ENCODE measurements around the gene CRTC1. TPM values are rescaled to one million over a fixed set of nuclear protein-coding genes. Genes with fewer than 3 reads are reported as not detected.

CRTC1 gene
- total RNA-seq, 1 donor from 2014 or later, result 8.8 TPM

GRCh38 chr19:18773682-18774081 lies 90.2 kb downstream of the CRTC1 start:
- DNase-seq (ENCODE audit: low spot score), result no peak
- intact Hi-C loops (cut with DNase I), result no loop called here

DNA sequence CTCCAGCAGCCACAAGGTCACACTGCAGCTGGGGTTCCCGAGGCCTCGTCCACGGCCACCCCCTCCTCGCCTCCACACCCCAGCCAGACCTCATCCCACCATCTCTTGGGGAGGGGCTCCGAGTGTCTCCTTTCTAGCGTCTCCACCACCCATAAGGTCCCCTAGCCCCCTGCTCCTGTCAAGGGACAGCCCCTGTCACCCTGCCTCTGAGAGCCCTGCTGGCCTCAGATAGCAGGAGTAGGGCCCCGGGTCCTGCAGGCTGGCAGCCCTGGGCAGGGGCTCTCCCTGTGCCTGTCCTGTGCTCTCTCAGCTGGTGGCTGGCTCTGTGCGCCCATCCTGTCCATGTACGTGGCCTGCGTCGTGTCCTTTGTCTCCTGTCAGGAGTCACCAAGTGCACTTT lies 90.6 kb downstream of the CRTC1 start:
- DNase-seq (ENCODE audit: low spot score), result no peak
- intact Hi-C loops (cut with DNase I), result no loop called here

- intact Hi-C loops (cut with DNase I), result no loop called here
- no peak for DNase-seq (ENCODE audit: low spot score)
Observed at GRCh38 chr19:18774782-18775444, 91.4 kb downstream of the CRTC1 start.

DNA sequence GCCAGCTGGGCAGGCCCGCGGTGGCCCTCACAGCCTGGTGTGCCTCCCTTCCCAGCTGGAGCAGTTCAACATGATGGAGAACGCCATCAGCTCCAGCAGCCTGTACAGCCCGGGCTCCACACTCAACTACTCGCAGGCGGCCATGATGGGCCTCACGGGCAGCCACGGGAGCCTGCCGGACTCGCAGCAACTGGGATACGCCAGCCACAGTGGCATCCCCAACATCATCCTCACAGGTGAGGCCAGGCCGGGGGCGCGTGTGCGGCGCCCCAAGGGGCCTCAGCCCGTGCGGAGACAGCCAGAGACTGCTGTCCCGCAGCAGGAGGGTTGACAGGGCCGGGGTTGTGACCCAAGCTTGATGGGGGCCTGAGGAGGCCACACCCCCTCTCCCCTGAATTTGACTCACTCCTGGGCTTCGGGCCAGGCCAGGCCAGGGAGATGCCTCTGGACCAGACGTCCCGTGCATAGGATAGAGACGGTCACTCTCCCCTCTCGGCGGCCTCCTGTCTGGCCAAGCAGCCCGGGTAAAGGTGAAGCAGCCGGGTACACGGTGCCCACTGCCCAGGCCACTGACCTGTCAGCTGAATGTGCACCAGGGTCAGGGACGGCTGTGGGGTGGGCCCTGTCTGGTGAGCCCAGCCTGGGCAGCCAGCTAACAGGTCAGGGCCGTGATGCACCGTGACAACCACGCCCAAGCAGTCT lies 92.3 kb downstream of the CRTC1 start:
- intact Hi-C loops (cut with DNase I), result no loop called here
- DNase-seq (ENCODE audit: low spot score), result no peak

- intact Hi-C loops (cut with DNase I), result no loop called here
- DNase-seq (ENCODE audit: low spot score), result no peak
Observed at GRCh38 chr19:18776288-18776594, 92.8 kb downstream of the CRTC1 start.

DNA sequence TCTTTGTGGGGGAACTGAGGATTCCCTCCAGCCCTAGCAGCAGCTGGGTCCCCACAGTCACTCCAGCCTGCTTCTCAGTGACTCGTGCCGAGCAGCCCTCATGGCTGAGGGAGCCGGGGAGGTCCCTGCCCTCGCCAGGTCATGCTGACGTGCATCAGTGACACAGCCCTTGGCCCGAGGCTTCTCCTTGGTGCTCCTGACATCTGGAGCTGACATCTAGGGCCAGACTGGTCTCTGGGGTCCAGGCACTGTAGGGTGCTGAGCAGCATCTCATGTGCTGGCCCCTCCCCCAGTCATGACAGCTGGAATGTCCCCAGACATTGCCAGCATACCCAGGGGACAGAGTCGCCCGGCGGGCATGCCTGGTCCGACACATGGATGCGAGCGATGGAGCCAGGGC lies 93.3 kb downstream of the CRTC1 start:
- no peak for DNase-seq (ENCODE audit: low spot score)

DNA sequence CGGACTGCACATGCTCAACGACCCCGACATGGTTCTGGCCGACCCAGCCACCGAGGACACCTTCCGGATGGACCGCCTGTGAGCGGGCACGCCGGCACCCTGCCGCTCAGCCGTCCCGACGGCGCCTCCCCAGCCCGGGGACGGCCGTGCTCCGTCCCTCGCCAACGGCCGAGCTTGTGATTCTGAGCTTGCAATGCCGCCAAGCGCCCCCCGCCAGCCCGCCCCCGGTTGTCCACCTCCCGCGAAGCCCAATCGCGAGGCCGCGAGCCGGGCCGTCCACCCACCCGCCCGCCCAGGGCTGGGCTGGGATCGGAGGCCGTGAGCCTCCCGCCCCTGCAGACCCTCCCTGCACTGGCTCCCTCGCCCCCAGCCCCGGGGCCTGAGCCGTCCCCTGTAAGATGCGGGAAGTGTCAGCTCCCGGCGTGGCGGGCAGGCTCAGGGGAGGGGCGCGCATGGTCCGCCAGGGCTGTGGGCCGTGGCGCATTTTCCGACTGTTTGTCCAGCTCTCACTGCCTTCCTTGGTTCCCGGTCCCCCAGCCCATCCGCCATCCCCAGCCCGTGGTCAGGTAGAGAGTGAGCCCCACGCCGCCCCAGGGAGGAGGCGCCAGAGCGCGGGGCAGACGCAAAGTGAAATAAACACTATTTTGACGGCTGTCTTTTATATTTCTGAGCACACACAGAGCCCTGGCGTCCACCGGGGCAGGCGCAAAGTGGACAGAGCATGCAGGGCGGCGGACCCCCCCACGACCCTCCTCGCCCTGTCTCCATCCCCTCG lies 94.0 kb downstream of the CRTC1 start:
- no peak for DNase-seq (ENCODE audit: low spot score)

More for the DNA sequence above, 93.3 kb downstream of the CRTC1 start:
- intact Hi-C loops (cut with DNase I), result no loop called here

GRCh38 chr19:18778076-18778389 lies 94.6 kb downstream of the CRTC1 start:
- DNase-seq (ENCODE audit: low spot score), result no peak
- intact Hi-C loops (cut with DNase I), result no loop called here

More for the DNA sequence above, 94.0 kb downstream of the CRTC1 start:
- intact Hi-C loops (cut with DNase I), result no loop called here

- intact Hi-C loops (cut with DNase I), result no loop called here
Observed at GRCh38 chr19:18778826-18779495, 95.5 kb downstream of the CRTC1 start.

GRCh38 chr19:18780081-18780480 lies 96.6 kb downstream of the CRTC1 start:
- DNase-seq (ENCODE audit: low spot score), result no peak
- intact Hi-C loops (cut with DNase I), result no loop called here

More at GRCh38 chr19:18778826-18779495, 95.5 kb downstream of the CRTC1 start:
- DNase-seq (ENCODE audit: low spot score), result no peak

- DNase-seq (ENCODE audit: low spot score), result no peak
- intact Hi-C loops (cut with DNase I), result no loop called here
Observed at GRCh38 chr19:18780631-18781030, 97.2 kb downstream of the CRTC1 start.

DNA sequence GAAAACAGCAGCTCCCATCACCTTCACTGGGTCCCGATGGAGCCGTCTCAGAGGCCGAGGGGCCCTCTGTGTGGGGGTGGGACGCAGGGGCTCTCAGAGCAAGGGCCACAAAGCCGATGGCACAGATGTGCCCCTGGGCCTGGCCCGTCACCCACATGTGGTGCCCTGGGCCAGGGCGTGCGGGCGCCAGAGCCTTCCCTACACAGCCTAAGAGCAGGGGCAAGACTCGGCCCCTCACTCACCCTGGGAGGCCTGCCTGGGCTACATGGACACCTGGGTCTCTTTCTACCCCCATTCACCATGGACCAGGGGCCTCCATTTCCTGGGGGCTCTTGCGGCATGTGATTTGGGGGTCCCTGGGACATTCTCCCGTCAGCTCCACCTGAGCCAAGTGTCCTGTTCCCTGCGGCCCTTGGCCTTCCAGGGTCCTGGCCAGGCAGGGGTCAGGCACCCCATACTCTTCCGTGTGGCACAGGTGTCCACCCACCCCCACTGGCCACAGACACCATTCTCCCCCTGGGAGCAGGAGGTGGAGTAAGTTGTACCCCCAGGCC lies 97.6 kb downstream of the CRTC1 start:
- no peak for DNase-seq (ENCODE audit: low spot score)
- intact Hi-C loops (cut with DNase I), result no loop called here

DNA sequence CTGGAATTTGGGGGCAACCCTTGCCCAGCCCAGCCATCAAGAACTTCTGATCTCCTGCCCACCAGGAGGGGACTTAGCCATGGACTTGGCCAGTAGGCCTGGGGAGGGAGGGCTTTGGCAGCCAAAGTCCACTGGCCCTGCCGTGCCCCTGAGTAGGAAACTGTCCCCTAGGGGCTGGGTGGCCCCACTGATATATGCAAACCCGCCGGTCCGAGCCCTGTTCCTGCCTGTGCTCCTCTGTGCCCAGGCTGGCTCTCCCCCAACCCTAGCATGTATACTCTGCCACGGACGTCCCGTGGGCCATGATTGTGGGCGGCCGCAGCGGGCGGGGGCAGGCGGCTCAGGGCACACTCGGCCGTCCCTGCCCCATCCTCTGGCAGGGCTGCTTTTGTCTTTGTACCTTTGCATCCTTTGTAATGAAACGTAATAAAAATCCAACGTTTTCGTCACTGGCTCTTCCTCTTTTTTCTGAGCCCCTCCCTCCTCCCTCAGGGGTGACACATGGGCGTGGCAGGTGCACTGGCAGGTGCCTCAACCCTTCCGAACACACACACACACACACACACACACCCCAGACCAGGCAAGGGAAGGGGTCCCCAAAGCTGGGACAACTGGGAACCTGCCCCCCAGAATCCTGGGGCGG lies 98.5 kb downstream of the CRTC1 start:
- intact Hi-C loops (cut with DNase I), result no loop called here
- no peak for DNase-seq (ENCODE audit: low spot score)

DNA sequence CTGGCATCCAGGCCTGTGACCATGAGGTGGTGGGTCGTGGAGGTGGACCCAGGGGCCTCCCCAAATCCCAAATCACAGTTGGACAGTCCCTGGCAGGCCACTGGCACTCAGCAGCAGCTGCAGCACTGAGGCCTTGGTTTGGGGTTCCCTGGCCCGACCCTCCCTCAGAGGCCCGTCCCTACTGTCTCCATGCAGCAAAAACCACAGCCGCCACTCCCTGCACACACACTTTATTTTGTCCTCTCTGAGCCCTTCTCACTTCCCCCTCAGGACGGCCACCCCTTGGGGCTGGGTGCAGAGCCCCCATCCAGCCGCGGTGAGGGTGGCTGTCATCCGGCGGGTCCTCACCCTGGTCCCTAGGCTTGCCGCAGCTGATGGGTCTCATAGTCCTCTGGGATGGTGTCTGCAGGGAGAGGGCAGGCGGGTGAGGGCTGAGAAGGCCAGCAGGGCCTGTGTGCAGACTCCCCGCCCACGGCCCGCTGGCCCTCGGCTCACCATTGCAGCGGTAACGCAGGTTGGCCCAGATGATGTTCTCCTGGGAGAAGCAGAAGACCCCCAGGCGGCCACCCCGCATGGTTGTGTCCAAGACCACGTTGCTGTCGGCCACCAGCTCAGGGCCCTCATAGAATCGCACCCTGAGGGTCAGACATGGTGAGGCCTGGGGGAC lies 99.2 kb downstream of the CRTC1 start:
- DNase-seq (ENCODE audit: low spot score), result no peak
- intact Hi-C loops (cut with DNase I), result no loop called here

DNA sequence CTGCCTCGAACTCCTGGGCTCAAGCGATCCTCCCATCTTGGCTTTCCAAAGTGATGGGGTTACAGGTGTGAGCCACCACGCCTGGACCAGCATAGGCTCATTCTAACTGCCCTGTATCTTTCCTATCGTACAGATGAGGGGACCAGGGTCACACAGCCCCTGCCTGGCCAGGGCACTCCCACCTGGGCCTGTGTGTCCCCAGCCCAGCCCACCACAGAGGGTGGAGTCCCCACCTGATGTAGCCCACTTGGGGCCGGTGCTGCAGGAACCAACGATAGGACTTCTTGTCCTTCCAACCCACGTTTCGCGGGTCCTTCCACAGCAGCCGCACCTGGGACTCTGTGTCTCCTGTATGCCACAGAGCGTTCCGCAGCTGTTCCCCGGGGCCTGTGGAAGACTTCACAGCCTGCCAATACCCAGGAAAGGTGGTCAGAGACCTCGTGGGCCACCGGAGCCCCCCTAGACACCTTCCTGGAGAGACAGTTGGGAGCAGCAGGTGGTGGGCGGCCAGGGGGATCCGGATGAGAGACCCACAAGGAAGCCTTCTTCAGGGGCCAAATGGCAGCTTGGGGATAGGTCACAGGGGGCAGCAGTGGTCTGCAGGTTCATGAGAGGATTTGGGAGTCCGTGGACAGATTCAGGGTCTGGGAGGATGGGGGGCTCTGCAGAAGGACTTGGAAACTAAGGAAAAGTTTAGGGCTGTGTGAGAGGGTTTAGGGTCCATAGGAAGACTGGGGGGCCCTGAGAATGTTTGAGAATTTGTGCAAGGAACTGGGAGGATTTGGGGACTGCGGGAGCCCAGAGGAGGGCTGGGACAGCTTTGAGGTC lies 100.7 kb downstream of the CRTC1 start:
- intact Hi-C loops (cut with DNase I), result no loop called here
- no peak for DNase-seq (ENCODE audit: low spot score)

- no peak for DNase-seq (ENCODE audit: low spot score)
- intact Hi-C loops (cut with DNase I), result no loop called here
Observed at GRCh38 chr19:18784786-18785120, 101.3 kb downstream of the CRTC1 start.

GRCh38 chr19:18785179-18786124 lies 102.0 kb downstream of the CRTC1 start:
- DNase-seq (ENCODE audit: low spot score), result no peak
- intact Hi-C loops (cut with DNase I), result no loop called here
